HG03108 (cell line): ENCODE measurements around the gene ZBED4.

Experiments
- ATAC-seq: cut with Tn5 transposase; IDR thresholded peaks from one replicate; pipeline ENCODE4 v1.9.1; 2021; ENCODE audit warnings: moderate library complexity; ENCODE audit not compliant: unreplicated experiment

Gene ZBED4

GRCh38 chr22:49896201-49896600 lies 42.6 kb downstream of the ZBED4 start:
- ATAC-seq = no peak

- no peak for ATAC-seq
These were observed 43.5 kb downstream of the ZBED4 start for GRCh38 chr22:49897015-49897684.

GRCh38 chr22:49899530-49899929 lies 45.9 kb downstream of the ZBED4 start:
- ATAC-seq = no peak

GRCh38 chr22:49900441-49901230 lies 47.0 kb downstream of the ZBED4 start:
- no peak for ATAC-seq

GRCh38 chr22:49901457-49901856 lies 47.8 kb downstream of the ZBED4 start:
- ATAC-seq = no peak

GRCh38 chr22:49903322-49904039 lies 49.8 kb downstream of the ZBED4 start:
- no peak for ATAC-seq

GRCh38 chr22:49904040-49904369 lies 50.4 kb downstream of the ZBED4 start:
- ATAC-seq = no peak

- ATAC-seq = no peak
These were observed 51.8 kb downstream of the ZBED4 start for GRCh38 chr22:49905465-49905864.

- no peak for ATAC-seq
These were observed 52.6 kb downstream of the ZBED4 start for GRCh38 chr22:49906071-49906798.

GRCh38 chr22:49906799-49907290 lies 53.2 kb downstream of the ZBED4 start:
- ATAC-seq = no peak

- no peak for ATAC-seq
These were observed 54.2 kb downstream of the ZBED4 start for GRCh38 chr22:49907807-49908206.

GRCh38 chr22:49909476-49910205 lies 56.0 kb downstream of the ZBED4 start:
- no peak for ATAC-seq

GRCh38 chr22:49910229-49911155 lies 56.8 kb downstream of the ZBED4 start:
- no peak for ATAC-seq

- ATAC-seq = no peak
These were observed 58.4 kb downstream of the ZBED4 start for GRCh38 chr22:49911881-49912625.

GRCh38 chr22:49913026-49913425 lies 59.4 kb downstream of the ZBED4 start:
- ATAC-seq = no peak

GRCh38 chr22:49913446-49913845 lies 59.8 kb downstream of the ZBED4 start:
- ATAC-seq = no peak

- ATAC-seq = no peak
These were observed 60.6 kb downstream of the ZBED4 start for GRCh38 chr22:49914256-49914655.

- ATAC-seq = no peak
These were observed 62.0 kb downstream of the ZBED4 start for GRCh38 chr22:49915610-49916009.

- no peak for ATAC-seq
These were observed 63.2 kb downstream of the ZBED4 start for GRCh38 chr22:49916831-49917230.
